Breast epithelium (tissue), 3 donors: Measurements from ENCODE around the gene CNPPD1.

Source experiments
- POLR2A ChIP-seq: fragments of 450-650 bp; IDR thresholded peaks from one replicate; pipeline ENCODE4 v1.6.1; 2016; ENCODE audit warnings: antibody characterized with exemption, mild to moderate bottlenecking, moderate library complexity
- POLR2AphosphoS5 ChIP-seq, 3 donors: sonication (generic); formaldehyde crosslinking; IDR thresholded peaks; one replicate each; pipeline ENCODE4 v1.6.1; 2017; ENCODE audit warnings: antibody characterized with exemption in 3 of 3

- TF ChIP-seq POLR2AphosphoS5 (IDR thresholded peaks at IDR 0.05) (no peak), POLR2A (no peak)
These were observed 37.4 kb upstream of the CNPPD1 start for GRCh38 chr2:219214141-219214540.
